ENCODE data around the gene INA.

The INA gene

GRCh38 chr10:103280506-103280905, 3.6 kb downstream of the INA start:
- CTCF ChIA-PET, result interaction anchor here (1.2 to 2.2 kb wide), 2 partner anchors 9 to 25 kb away, joined by 3 to 9 read pairs; no protein-coding TSS in a partner anchor
- TF ChIP-seq CTCF (IDR thresholded peaks at IDR 0.05; ENCODE audit: control extremely low read depth, extremely low read depth, low read depth, missing control alignments), result no peak
- POLR2A ChIA-PET, result no interaction called here
- DNase-seq (ENCODE audit: extremely low spot score), result no peak

- POLR2A ChIA-PET, result no interaction called here
- no peak for TF ChIP-seq CTCF (IDR thresholded peaks at IDR 0.05; ENCODE audit: control extremely low read depth, extremely low read depth, low read depth, missing control alignments)
- DNase-seq (ENCODE audit: extremely low spot score), result no peak
Observed at GRCh38 chr10:103281753-103282152, 4.8 kb downstream of the INA start.

GRCh38 chr10:103282961-103283360, 6.0 kb downstream of the INA start:
- no peak for TF ChIP-seq CTCF (IDR thresholded peaks at IDR 0.05; ENCODE audit: control extremely low read depth, extremely low read depth, low read depth, missing control alignments)
- DNase-seq (ENCODE audit: extremely low spot score), result no peak
- ChIA-PET CTCF (no interaction called here), POLR2A (no interaction called here)

More at GRCh38 chr10:103281753-103282152, 4.8 kb downstream of the INA start:
- CTCF ChIA-PET, result interaction anchor here (1.2 to 2.2 kb wide), 2 partner anchors 8 to 26 kb away, joined by 3 to 9 read pairs; no protein-coding TSS in a partner anchor

GRCh38 chr10:103284170-103284569, 7.2 kb downstream of the INA start:
- DNase-seq (ENCODE audit: extremely low spot score), result no peak
- ChIA-PET POLR2A (no interaction called here), CTCF (interaction anchor here (1.2 kb wide), 1 partner anchor 11 kb away, joined by 4 read pairs; no protein-coding TSS in a partner anchor)
- no peak for TF ChIP-seq CTCF (IDR thresholded peaks at IDR 0.05; ENCODE audit: control extremely low read depth, extremely low read depth, low read depth, missing control alignments)

- ChIA-PET CTCF (interaction anchor here (1.4 to 1.7 kb wide), 2 partner anchors 16 to 44 kb away, joined by 3 to 4 read pairs; no protein-coding TSS in a partner anchor), POLR2A (no interaction called here)
- no peak for TF ChIP-seq CTCF (IDR thresholded peaks at IDR 0.05; ENCODE audit: control extremely low read depth, extremely low read depth, low read depth, missing control alignments)
- no peak for DNase-seq (ENCODE audit: extremely low spot score)
Observed at GRCh38 chr10:103287992-103288391, 11.1 kb downstream of the INA start.

GRCh38 chr10:103291588-103291987, 14.7 kb downstream of the INA start:
- CTCF ChIA-PET, result interaction anchor here (1.0 kb wide), 1 partner anchor 16 kb away, joined by 3 read pairs; no protein-coding TSS in a partner anchor
- TF ChIP-seq CTCF (IDR thresholded peaks at IDR 0.05; ENCODE audit: control extremely low read depth, extremely low read depth, low read depth, missing control alignments), result no peak
- POLR2A ChIA-PET, result interaction anchor here (0.7 kb wide), 1 partner anchor 99 kb away, joined by 5 read pairs; no protein-coding TSS in a partner anchor
- DNase-seq (ENCODE audit: extremely low spot score), result no peak

Measured in GM10248 (cell line).